NT2/D1 (cell line): ENCODE results near the gene GPR108.

ENCODE experiments used
- SUZ12 ChIP-seq: IDR thresholded peaks from 2 replicates; pipeline ENCODE4 v1.6.1; 2011; ENCODE audit not compliant: insufficient read length, insufficient read depth; ENCODE audit errors: extremely low read depth
- YY1 ChIP-seq: IDR thresholded peaks from 2 replicates; pipeline ENCODE4 v1.6.1; 2011; ENCODE audit not compliant: insufficient read length, insufficient read depth

DNA sequence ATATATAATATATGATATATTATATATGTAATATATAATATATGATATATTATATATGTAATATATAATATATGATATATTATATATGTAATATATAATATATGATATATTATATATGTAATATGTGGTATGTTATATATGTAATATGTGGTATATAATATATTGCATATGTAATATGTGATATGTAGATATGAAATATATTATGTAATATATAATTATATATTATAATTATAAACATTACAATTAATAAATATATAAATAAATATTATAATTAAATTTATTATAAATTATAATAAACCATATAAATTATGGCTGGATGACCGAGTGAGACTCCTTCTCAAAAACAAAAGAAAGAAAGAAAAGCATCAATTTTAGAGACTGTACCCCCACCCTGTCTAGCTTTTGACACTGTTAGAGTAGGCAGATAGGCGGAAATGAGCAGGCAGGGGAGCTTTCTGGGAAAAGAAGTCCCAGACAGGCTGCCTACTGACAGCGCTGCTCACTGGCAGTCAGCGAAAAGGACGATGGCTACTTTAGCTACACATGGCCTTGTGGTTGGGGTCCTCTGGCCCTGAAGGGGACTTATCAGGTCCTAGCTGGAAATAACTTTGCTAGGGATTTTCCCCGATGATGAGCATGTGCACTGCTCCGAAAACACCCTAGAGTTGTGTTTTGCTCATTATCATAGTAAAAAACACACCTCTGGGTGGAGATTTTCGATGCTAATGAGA is 36.6 kb downstream of the GPR108 start:
- no peak for TF ChIP-seq SUZ12
- TF ChIP-seq YY1: no peak
